Caco-2 (cell line): ENCODE results near the gene PBX1. TPM values are rescaled to one million over a fixed set of nuclear protein-coding genes. Genes with fewer than 3 reads are reported as not detected.

Experiments used
- BruUV-seq: library from RNA; stranded (reverse); fragments of 400-500 nt; replicated peaks from 2 replicates; lab custom pipeline; 2021; lab: Mats Ljungman, UMichigan
- CTCF ChIA-PET: fragments of 300-600 bp; sonication (Branson Sonifier 250); formaldehyde crosslinking; loops from one replicate; lab custom pipeline; 2022; ENCODE audit warnings: antibody characterized with exemption; lab: Charles Lee
- POLR2A ChIA-PET: fragments of 300-600 bp; sonication (Branson Sonifier 250); formaldehyde crosslinking; loops from one replicate; lab custom pipeline; 2022; ENCODE audit warnings: antibody characterized with exemption; lab: Charles Lee
- DNase-seq, 2 experiments: peaks; one replicate each; pipeline versions ENCODE4 v3.0.0 to v3.0.0-alpha.2; 2020 to 2022
- H3K27me3 ChIP-seq: replicated peaks from 2 replicates; pipeline ENCODE4 v1.6.0; 2011; ENCODE audit warnings: low read length; ENCODE audit not compliant: control insufficient read depth, insufficient read depth
- H3K36me3 ChIP-seq: 2 replicates; pipeline ENCODE4 v1.5.1; 2011; ENCODE audit warnings: low read length; ENCODE audit not compliant: control insufficient read depth, insufficient read depth
- H3K4me1 ChIP-seq: fragments of 250-450 bp; sonication (Bioruptor Pico); 2 replicates; pipeline ENCODE4 v1.5.1; 2020; ENCODE audit warnings: mild to moderate bottlenecking
- H3K4me3 ChIP-seq: 2 replicates; pipeline ENCODE4 v1.5.1; 2011; ENCODE audit warnings: low read depth, mild to moderate bottlenecking, control low read depth, low read length
- H3K9me3 ChIP-seq: fragments of 250-450 bp; sonication (Bioruptor Pico); 2 replicates; pipeline ENCODE4 v1.5.1; 2020; ENCODE audit warnings: mild to moderate bottlenecking, moderate library complexity
- H3K27ac Mint-ChIP-seq: one replicate; pipeline ENCODE4 v1.8.0; 2022; ENCODE audit warnings: mixed read lengths; ENCODE audit not compliant: unreplicated experiment
- H3K27me3 Mint-ChIP-seq: one replicate; pipeline ENCODE4 v1.8.0; 2022; ENCODE audit warnings: mixed read lengths; ENCODE audit not compliant: insufficient read depth, unreplicated experiment
- H3K36me3 Mint-ChIP-seq: one replicate; pipeline ENCODE4 v1.8.0; 2022; ENCODE audit warnings: mild to moderate bottlenecking, mixed read lengths; ENCODE audit not compliant: insufficient read depth, unreplicated experiment
- H3K4me1 Mint-ChIP-seq: one replicate; pipeline ENCODE4 v1.8.0; 2022; ENCODE audit warnings: low read depth, mixed read lengths; ENCODE audit not compliant: unreplicated experiment
- H3K4me3 Mint-ChIP-seq: one replicate; pipeline ENCODE4 v1.8.0; 2022; ENCODE audit warnings: mild to moderate bottlenecking, moderate library complexity, mixed read lengths; ENCODE audit not compliant: unreplicated experiment
- H3K9me3 Mint-ChIP-seq: one replicate; pipeline ENCODE4 v1.8.0; 2022; ENCODE audit warnings: mixed read lengths; ENCODE audit not compliant: unreplicated experiment
- CTCF ChIP-seq, 2 experiments: fragments of 200-600 bp in 1 of 2; IDR thresholded peaks; 1 replicate in 1 of 2; 2 replicates in 1 of 2; pipeline versions ENCODE4 v1.5.1 to v1.8.0; 2011 to 2022; ENCODE audit warnings: antibody characterized with exemption in 1 of 2, control low read depth in 1 of 2, inconsistent platforms in 1 of 2, low read depth in 1 of 2, low read length in 1 of 2, mild to moderate bottlenecking in 1 of 2, moderate library complexity in 1 of 2; ENCODE audit not compliant: insufficient read depth in 1 of 2, severe bottlenecking in 1 of 2, unreplicated experiment in 1 of 2
- intact Hi-C: fragments of 100-400 bp; cut with micrococcal nuclease; formaldehyde crosslinking; loops from one replicate; pipeline ENCODE4 v1.10.0; 2022; ENCODE audit not compliant: unreplicated experiment
- total RNA-seq: library from RNA; stranded (reverse); gene quantifications from 2 replicates; pipeline ENCODE4 v1.2.3, GENCODE V29; 2022

Gene PBX1
- total RNA-seq, 1 experiment from 2014 or later: 103 TPM

- Mint-ChIP-seq H3K9me3 (no peaks in the 10 kb centered on the region), H3K27ac (no peak overlapping the region), H3K36me3 (peaks cover 11% of the 10 kb centered on the region), H3K4me1 (peaks cover 8% of the 10 kb centered on the region), H3K27me3 (no peaks in the 10 kb centered on the region), H3K4me3 (no peak overlapping the region)
- intact Hi-C loops: no loop called here
- Histone ChIP-seq H3K4me3 (no peak overlapping the region), H3K9me3 (no peaks in the 10 kb centered on the region), H3K27me3 (no peaks in the 10 kb centered on the region), H3K4me1 (peaks cover 6% of the 10 kb centered on the region; the same call in 1 of the 2 replicates), H3K36me3 (no peaks in the 10 kb centered on the region)
- TF ChIP-seq CTCF (IDR thresholded peaks at IDR 0.05; ENCODE audit: insufficient read depth in 1 of 2, low read depth in 1 of 2, low read length in 1 of 2, severe bottlenecking in 1 of 2, unreplicated experiment in 1 of 2): no peak
- BruUV-seq: no TSS peak
- POLR2A ChIA-PET: no interaction called here
- DNase-seq: no peak
- CTCF ChIA-PET: no interaction called here
Observed at GRCh38 chr1:164756741-164757140, 197.8 kb downstream of the PBX1 start.

DNA sequence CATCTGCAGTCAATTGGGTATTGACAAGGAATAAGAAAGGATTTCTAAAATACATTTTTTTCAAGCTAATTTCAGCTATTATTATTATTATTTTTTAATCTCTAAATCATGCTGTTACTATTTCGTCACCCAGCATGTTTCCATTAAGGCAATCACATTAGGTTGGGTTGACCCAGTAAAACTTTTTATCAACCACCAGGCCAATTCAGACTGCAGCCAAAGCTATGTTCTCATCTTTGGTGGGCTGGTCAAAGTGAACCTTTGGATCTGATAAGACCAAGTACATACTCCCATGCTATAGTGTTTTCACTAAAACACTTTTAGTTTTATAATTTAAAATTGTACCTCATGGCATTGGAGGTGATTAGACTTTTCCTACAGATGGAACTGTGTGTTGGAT is 198.6 kb downstream of the PBX1 start:
- no peak overlapping the region for H3K4me3 Mint-ChIP-seq
- H3K4me3 ChIP-seq: no peak overlapping the region
- H3K36me3 Mint-ChIP-seq: peaks cover 11% of the 10 kb centered on the region
- no peaks in the 10 kb centered on the region for H3K9me3 ChIP-seq
- CTCF ChIA-PET: no interaction called here
- H3K27me3 ChIP-seq: no peaks in the 10 kb centered on the region
- no peaks in the 10 kb centered on the region for H3K9me3 Mint-ChIP-seq
- peaks cover 6% of the 10 kb centered on the region; the same call in 1 of the 2 replicates for H3K4me1 ChIP-seq
- TF ChIP-seq CTCF (IDR thresholded peaks at IDR 0.05; ENCODE audit: insufficient read depth in 1 of 2, low read depth in 1 of 2, low read length in 1 of 2, severe bottlenecking in 1 of 2, unreplicated experiment in 1 of 2): no peak
- H3K27me3 Mint-ChIP-seq: no peaks in the 10 kb centered on the region
- intact Hi-C loops: no loop called here
- H3K4me1 Mint-ChIP-seq: peaks cover 8% of the 10 kb centered on the region
- BruUV-seq: no TSS peak
- H3K27ac Mint-ChIP-seq: no peak overlapping the region
- no peaks in the 10 kb centered on the region for H3K36me3 ChIP-seq
- DNase-seq: no peak
- POLR2A ChIA-PET: no interaction called here

DNA sequence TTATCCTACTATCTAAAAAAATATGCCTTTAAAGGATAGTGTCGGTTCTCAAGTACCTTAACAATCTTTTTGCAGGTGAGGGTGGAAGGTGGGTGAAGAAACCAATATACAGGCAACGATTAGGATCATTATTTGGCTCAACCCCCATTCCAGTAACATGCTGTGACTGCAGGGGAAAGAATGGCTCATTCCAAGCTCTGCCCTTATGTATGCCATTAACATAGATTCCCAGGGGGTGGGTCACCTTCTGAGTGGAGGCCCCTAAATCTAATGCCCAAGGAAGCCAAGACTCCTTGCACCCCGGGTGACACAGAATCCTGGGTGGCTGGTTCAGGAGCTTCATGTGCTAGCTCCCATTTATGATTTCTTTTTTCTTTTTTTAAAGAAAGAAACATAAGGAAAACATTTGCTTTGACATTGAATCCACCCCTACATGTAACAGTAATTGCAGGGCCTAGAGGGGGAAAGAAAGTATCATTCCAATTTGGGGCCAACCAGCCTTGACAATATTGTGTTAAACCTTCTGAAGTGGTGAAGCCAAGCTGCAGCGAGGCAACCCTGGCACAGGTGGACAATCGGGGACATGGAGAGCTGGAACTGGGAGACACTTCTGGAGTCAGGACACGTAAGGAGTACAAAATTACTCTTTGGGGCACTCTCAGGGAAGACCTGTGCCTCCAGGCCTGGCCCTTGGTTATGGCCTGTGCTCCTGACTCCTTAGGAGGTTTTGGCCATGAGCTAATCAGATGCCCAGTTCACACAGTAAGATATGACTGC is 200.3 kb downstream of the PBX1 start:
- no peaks in the 10 kb centered on the region for H3K27me3 Mint-ChIP-seq
- peaks cover 8% of the 10 kb centered on the region for H3K4me1 Mint-ChIP-seq
- H3K9me3 Mint-ChIP-seq: no peaks in the 10 kb centered on the region
- no peak overlapping the region for H3K4me3 Mint-ChIP-seq
- Histone ChIP-seq H3K4me3 (no peak overlapping the region), H3K27me3 (no peaks in the 10 kb centered on the region), H3K9me3 (no peaks in the 10 kb centered on the region), H3K4me1 (peaks cover 6% of the 10 kb centered on the region; the same call in 1 of the 2 replicates), H3K36me3 (no peaks in the 10 kb centered on the region)
- ChIA-PET POLR2A (interaction anchor here (0.6 kb wide), 1 partner anchor 22 kb away, joined by 3 read pairs; no protein-coding TSS in a partner anchor), CTCF (no interaction called here)
- intact Hi-C loops: no loop called here
- H3K27ac Mint-ChIP-seq: no peak overlapping the region
- H3K36me3 Mint-ChIP-seq: peaks cover 4% of the 10 kb centered on the region
- no TSS peak for BruUV-seq
- TF ChIP-seq CTCF (IDR thresholded peaks at IDR 0.05; ENCODE audit: insufficient read depth in 1 of 2, low read depth in 1 of 2, low read length in 1 of 2, severe bottlenecking in 1 of 2, unreplicated experiment in 1 of 2): no peak
- DNase-seq: no peak
